GDM1 (cell line): ENCODE data around the gene TTC28.

Experiments
- DNase-seq: peaks from one replicate; lab custom pipeline; 2025; lab: John Stamatoyannopoulos, UW

Gene TTC28

DNA sequence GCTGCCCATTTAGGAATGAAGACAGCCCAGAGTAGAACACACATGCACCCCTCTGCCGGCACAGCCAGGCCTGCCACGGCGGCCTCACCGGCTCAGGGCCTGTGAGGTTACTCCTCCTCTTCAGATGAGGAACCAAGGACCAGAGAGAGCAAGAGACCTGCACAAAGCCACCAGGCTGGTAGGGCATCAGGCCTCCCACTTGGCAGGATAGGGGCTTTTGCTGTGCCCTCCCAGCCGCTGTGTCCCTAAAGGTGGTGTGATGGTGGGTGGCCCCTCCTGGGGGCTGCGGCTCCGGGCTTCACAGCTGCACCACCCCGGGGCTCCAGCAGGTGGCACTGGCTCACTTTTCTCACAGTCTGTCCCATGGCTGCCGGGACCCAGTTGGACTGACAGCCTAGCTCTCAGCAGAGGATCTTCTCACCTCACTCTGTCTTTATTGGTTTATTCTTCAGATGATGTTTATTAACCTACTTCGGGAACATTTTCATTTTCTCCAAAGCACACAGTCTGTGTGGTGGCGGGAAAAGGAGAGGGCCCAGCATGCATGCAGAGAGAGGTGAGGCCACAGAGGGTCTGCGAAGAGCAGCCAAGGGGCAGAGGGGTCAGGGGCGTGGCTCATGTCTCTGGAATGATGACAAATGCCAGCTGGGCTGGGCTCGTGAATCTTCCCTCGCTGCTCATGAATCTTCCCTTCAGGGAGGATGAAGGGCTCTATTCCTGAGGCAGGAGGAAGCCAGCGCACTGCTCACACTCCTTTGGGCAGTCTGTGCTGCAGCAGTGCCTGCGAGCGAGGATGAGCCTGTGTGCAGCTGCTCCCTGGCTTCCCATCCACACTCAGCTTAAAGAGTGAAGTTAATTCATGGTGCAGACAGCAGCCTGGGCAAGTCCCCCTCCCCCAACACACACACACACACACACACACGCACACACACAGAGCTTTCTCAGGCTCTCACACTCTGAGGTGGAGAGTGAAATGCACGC, 659.5 kb downstream of the TTC28 start:
- DNase-seq, result peak; percentile 43

DNA sequence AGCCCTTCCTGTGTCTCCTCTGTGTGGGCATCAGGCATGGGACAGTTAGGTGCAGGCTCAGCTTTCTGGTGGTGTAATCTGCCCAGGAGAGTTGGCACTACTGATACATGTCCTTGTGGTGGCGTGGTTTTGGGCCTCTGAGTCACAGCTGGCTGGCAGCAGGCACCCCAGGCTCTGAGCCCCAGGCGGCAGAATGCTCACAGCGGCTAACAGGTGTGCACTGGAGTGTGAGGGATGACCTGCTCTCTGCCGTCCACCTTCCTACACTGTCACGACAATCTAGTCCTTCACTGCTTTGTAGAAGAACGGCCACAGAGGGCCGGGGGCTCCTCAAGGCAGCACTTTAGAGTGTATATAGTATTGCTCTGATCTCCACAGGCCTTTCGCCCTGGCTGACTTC, 660.3 kb downstream of the TTC28 start:
- no peak for DNase-seq

DNA sequence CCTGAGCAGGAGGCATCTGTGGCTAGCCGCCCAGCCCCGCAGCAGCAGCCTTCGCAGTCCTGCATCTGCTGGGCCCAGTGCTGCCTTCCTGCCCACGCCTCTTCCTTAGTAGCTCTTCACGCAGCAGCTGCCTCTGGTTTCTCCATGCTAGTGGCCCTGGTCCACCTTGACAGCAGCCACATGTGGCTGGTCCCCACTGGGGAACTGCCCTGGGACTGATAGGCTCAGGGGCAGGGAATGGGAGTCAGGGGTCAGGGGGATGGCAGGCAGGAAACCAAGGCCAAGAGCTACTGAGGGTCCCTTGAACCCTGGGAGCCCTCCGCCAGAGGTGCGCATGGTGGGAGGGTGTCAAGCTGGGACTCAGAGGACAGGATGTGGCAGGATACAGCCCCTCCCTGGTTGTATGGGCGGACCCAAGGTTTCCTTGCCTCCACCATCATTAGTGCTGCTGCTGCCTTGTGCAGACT, 661.1 kb downstream of the TTC28 start:
- no peak for DNase-seq

DNA sequence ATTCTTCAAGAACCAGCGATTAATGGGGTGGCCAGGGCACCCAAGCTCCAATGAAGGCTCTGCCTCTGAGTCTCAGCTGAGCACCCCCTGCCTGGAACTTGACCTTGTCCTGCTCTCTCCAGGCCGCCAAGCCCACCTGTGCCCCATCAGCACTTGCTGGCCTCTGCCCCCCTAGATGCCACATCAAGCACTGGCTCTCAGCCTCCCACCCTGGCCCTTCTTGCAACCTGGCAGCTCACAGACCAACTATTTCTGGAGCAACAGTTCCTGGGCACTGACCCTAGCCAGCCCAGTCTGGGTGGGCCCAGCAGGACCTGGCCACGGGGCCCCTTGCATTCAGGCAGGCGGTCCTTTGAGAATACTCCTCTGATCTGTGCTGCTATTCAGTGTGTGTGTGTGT, 661.8 kb downstream of the TTC28 start:
- DNase-seq, result no peak

DNA sequence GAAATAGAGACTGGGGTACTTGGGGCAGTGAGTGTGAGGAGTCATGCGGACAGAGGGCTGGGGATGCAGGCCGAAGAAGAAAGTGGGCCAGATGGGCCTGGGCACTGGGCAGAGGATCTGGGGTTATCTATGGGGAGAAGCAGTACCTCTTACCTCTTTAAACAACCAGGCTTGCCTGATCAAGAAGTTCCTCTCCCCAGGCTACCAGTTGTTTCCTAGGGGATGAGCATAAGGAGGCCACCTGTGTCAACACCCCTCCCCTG, 662.2 kb downstream of the TTC28 start:
- no peak for DNase-seq

DNA sequence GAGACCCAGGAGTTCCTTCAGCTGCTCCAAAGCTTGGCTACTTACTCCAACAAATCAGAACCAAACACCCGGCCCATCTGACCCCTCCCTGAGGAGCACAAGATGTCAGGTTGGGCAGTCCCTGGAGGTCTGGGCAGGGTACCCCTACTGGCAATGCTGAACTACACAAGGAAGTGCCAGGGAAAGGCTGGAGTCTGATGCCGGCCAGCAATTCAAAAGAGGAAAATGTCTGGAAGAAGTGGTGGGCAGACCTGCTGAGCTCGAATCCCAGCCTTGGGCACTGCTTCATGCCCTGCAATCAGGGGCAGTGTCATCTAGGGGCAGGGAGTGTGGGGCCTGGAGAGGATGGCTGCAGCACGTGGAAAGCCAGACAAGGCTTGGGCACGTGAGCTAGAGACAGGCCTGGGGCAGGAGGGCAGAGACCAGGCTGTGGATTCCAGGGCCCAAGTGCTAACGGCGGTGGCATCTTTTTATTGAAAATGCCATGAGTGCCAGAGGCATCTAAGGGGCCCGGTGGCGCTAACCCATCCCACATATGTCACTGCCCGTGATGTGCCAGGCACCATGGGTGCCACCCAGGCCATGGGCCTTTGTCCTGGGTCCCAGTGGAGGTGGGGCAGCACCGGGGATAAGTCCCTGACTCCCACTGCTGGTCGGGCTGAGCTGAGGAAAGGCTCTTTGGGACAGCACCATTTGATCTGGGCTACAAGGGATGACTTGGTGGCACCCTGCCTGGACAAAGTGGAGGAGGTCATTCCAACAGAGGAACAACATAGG, 662.7 kb downstream of the TTC28 start:
- DNase-seq, result no peak

DNA sequence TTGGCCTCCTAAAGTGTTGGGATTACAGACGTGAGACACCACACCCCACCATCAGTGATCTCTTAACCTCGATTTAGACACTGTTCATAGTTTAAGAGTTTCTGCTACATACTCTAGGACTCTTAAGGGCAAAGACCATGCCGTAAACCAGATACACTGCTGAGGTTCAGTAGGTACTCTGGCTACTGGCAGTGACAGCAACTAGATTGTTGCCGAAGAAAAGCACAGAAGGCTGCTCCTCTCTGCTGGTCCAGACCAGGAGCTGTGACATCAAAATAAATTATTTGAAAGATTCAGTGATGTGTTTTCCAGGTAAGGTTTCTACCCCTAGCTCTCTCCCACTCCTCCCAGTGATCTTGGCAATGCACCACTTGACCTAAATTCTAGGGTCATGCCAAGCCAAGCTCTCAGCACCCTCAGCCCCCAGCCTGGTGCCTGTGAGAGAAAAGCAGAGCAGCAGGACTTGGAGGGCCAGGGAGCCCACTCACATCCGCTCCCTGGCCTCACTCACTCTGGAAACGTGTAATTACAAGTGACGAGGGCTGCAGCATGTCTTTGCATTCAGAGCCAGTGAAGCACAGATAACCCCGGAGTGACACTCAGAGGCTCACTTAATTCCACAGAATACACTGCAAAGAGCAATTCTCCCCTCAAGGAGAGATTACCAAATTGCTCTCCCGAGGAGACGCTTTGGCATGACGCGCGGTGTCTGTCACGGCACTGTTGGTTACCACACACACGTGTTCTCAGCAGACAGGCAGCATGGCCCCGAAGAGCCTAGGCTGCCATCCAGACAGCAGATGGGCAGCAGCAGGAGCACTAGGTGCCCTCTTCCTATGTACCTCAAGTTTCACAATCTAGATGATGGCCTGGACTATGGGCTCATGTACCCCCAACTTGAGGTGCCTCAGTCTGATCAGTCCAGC, 663.7 kb downstream of the TTC28 start:
- DNase-seq, result no peak

DNA sequence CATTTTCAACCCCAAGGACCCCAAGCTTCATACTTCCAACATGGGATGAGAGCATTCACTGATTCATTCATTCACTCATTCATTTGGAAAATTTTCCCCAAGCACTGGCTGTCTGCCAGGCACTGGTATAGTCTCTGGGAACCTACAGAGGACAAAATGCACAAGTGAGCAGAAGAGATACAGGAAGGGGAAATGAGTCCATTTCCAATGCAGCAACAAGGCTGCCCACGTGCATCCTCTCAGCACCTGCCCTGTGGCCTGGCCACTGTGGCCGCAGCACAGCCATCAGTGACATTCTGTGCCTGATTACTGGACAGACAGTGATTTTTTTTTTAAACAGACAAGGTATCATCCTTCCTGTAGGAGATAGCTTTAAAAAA, 664.6 kb downstream of the TTC28 start:
- no peak for DNase-seq

DNA sequence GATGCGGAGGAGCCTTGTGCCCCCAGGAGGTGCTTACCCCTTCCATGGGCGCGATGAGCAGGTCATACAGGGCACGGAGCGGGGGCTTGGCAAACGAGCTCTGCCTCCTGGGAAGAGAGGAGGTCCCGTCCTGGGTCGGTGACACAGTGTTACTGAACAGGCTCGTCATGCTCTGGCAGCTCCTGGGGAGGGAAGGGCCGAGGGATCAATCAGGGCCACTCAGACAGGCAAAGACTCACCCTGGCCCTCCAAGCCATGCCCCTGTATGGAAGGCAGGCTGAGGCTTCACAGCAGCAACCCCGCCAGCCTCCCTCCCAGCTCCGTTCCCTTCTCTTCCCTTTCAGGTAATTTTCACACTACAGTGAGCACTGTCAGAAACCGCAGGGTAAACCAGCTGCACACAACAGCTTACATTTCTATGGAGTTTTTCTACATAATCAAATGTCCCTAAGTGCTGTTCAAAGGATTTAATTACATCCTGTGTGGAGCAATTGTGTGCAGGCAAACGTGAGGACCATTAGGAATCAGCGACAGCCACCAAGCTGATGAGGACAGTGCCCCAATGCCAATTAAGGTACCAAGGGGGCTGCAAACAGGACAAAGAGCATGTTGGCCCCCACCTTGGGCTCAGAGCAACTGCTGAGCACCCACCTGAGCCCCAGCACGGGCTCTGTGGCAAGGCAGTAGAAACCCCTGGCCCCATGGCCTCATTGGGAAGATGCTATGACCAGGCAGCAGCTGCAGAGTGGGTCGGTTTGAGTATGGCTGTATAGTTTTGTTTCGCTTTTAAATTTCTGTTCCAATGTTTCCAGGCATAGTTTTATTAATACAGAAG, 665.2 kb downstream of the TTC28 start:
- DNase-seq, result no peak

DNA sequence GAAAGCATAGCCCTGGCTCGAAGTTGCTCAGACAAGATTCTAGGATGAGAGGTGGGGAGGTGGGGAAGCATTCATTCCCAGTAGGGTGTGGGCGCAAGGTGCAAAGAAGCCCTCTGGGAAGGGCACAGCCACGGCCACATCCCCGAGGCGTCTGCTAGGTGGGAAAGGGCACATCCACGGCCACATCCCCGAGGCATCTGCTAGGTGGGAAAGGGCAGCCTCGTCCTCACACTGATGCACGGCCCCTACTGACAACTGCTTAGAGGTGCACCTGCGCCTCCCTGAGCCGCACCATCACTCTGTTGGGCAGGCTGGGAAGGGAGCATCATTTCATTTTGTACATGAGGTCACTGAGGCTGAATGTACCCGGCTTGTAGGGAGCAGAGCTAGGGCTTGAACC, 666.0 kb downstream of the TTC28 start:
- DNase-seq, result no peak

DNA sequence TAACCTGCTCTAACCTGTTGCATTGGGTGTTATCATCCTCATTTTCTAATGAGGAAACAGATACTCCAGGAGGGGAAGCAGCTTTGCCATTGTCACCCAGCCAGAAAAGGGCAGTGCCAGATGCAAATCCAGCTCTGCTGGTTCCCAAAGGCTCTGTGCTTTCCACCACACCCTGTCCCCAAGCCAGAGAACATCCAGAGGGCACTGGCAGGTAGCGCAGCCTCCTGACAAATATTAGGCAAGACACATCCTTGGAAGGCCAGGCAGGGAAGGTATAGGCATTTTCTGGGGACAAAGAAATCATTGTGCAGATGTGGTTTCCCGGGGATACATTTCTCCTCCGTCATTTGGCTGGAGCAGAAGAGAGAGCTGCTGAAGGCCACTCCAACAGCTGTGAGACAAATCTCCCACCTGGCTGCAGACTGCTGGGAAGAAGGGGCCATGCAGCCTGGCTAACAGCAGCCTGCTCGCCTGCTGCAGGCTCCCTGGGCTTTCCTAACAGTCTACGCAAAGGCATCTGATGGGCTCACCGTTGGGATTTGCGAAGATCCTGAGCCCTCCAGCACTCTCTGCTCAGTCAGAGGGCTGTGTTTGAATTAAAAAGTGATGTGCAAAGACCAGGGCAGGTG, 666.7 kb downstream of the TTC28 start:
- no peak for DNase-seq

DNA sequence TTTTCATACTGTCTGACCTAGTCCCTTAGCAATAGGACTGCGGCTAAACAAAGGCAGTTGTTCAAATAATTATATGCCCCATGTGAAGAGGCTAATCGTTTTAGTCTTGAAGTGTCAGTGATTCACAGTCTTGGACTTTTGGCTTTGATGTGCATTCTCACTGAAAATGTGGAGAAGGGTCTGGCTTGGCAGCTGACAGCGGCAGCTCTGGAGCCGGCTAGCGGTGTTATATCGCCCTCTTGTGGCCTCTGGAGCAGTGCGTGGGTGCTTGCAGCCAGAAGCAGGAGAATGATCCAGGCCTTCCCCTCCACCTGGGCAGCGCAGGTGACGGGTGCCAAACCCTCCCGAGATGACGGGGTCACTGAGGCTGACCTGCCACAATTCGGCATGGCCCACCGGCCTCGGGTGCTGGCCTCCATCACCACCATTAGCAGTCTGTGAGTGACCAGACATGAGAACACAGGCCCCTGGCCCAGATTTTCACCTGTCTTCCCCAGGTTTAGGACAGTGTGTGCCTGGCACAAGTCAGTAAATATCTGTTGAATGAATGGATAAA, 670.3 kb downstream of the TTC28 start:
- DNase-seq, result peak; percentile 55

DNA sequence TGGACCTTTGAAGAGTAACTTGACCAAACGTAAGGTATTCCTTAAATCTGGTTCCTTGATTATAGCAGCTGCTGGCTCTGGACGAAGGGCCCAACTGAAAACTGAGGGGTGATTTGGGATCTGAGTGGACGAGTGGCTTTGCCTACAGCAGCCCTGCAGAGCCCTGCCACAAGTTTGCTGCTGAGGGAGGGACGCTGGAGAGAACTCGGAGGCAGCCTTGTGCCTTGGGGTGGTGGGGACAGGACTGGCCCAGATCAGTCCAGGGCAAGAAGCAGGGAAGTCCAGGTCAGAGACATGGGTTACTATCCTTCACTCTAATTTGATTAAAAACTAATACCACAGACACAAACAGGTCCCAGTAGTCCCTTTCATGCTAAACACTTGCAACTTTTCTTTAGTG, 671.0 kb downstream of the TTC28 start:
- DNase-seq, result no peak

DNA sequence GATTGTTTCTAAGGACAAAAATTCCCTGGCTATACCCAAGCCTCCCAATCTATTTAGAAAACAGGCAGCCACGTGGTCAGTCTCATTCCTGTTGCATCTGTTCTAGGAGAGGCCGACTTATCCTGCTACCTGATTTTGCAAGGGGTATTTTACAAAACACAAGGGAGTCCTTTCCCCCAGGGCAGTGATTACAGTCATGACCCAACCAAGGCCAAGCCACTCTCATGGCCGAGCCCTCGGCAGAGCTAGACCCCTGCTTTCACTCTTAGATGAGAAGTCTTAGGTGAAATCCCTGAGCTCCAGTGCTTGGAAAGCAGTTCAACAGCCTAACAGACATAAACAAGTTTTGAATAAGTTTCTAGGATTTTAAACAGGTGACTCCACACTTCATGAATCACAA, 671.6 kb downstream of the TTC28 start:
- no peak for DNase-seq

DNA sequence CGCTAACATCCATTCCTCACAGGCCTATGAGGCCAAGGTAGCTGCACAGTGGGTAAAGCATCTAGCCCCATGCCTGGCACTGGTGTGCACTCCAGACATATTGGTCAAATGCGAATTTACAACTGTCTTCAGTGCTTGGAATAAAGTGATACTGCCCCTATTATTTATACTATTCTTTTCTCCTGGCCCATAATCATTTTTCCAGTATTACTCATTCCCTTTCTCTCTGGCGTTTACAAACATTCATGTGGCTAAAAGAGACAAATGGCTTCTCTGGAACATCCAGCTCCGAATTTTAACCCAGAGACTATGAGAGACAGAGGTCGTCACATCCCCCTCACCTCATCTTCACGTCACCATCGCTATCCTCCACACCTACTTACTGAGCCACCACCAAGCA, 673.4 kb downstream of the TTC28 start:
- DNase-seq, result no peak

DNA sequence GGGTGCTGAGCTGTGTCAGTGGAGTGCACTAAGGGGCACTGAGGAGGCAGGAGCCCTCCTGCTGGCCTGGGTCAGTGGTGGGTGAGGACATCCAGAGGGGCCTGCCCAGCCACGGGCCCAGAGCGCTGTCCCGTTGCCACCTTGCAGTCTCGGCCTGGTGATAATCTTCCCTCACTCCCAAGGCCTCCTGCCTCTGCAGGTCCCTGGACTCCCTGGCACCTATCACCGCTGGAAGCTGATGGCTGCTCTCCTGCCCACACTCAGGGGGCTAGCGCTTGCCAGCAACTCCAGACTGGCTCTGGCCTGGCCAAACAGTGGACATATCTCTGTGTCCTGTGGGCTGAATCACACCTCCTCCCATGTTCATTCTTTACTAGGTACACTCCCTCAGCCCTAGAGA, 674.1 kb downstream of the TTC28 start:
- no peak for DNase-seq

DNA sequence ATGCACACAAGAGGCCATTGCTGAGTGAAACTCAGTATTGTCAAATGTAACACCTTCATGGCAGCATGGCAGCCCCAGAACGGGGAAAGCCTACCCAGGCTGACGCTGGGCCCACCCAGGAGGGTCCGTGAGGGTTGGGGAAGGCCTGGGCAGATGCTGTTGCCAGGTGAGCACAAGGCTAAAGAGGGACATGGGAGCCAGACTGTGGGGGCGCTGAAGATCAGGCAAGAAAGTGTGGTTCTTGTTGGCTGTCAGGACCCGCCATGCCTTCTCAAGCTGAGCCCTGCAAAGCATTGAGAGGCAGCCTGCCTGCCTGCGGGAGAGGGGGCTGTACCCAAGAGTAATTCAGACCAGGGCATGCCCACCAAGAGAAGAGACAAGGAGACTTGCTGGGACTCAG, 675.6 kb downstream of the TTC28 start:
- DNase-seq, result no peak

DNA sequence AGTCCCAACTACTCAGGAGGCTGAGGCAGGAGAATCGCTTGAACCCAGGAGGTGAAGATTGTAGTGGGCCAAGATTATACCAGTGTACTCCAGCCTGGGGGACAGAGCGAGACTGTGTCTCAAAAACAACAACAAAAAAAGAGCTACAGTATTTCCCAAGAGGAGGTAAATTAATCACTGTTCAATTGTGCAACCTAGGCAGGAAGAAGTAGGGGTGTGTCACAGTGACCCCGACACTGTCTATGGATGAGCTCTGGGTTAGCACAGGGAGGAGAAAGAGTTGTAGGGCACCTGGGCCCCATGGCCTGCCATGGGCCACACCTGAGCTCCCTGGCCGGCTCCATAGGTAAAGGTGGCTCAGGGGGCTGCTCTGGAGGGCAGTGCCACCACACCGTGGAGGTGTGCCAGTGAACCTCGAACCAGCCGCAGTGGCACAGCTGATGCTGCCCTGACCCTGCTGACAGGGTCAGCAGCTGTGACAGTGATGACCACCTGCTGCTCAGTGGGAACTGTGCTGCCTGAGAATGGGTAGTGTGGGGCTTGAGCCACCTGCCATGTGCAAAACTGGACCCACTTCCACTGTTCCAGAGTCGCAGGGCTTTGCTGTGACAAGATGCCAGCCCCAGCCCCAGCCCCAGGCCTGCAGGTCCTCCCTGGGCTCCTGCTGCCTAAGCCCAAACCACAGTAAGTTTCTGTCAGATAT, 676.6 kb downstream of the TTC28 start:
- no peak for DNase-seq

DNA sequence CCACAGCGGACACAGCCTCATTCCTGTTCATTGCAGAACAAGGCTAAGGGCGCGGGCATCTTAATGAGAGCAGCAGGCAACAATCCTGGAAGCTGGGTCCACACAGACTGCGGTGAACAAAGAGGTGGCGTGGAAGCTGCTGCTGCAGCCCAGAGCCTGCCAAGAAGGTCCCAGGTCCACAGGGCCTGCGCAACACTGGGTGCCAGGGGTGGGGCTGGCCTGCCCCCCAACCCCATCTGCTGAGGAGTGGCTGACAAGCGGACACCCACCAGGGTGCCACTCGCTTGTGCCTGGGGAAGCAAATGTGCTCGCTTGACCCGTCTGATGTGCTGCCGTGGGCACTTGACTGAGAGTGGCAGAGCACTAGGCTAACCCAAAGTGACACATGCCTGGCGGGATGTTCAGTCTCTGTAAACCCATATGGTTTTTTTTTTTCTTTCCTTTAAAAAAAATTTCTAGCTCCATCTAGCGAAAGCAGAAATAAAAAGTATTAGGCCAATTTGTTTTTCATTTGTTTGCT, 677.4 kb downstream of the TTC28 start:
- DNase-seq, result no peak
